HG03064 (cell line): ENCODE data around the gene SCAP.
"Not testable (repeated sequence)": the region's sequence is repeated elsewhere in the genome, so short reads cannot be mapped to it uniquely, and the experiment has no call there.

Experiments
- ATAC-seq: cut with Tn5 transposase; IDR thresholded peaks from one replicate; pipeline ENCODE4 v1.9.1; 2021; ENCODE audit warnings: low read depth; ENCODE audit not compliant: unreplicated experiment

The SCAP gene

GRCh38 chr3:47370887-47371697, 104.6 kb downstream of the SCAP start:
- no peak for ATAC-seq

- not testable (repeated sequence) for ATAC-seq
These were observed 105.7 kb downstream of the SCAP start for GRCh38 chr3:47370020-47370419.

DNA sequence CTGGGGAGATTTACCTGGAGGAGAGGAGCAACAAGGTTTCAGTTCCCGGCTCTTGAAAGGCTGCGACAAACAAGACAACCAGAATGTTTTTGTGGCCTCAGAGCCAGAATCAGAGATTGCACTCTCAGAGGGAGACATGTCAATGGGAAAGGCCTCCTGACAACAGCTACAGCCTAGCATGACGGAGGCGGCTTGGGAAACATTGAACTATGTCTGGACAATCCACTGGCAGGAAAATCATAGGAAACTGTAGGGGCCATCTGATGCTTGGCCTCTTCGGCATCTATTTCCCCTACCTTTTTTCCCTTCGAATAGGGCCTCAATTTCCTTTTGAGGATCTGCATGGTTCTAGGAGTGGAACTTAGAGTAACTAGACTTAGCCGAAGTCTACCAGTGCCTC, 108.1 kb downstream of the SCAP start:
- no peak for ATAC-seq

GRCh38 chr3:47366833-47367232, 108.9 kb downstream of the SCAP start:
- ATAC-seq: no peak

DNA sequence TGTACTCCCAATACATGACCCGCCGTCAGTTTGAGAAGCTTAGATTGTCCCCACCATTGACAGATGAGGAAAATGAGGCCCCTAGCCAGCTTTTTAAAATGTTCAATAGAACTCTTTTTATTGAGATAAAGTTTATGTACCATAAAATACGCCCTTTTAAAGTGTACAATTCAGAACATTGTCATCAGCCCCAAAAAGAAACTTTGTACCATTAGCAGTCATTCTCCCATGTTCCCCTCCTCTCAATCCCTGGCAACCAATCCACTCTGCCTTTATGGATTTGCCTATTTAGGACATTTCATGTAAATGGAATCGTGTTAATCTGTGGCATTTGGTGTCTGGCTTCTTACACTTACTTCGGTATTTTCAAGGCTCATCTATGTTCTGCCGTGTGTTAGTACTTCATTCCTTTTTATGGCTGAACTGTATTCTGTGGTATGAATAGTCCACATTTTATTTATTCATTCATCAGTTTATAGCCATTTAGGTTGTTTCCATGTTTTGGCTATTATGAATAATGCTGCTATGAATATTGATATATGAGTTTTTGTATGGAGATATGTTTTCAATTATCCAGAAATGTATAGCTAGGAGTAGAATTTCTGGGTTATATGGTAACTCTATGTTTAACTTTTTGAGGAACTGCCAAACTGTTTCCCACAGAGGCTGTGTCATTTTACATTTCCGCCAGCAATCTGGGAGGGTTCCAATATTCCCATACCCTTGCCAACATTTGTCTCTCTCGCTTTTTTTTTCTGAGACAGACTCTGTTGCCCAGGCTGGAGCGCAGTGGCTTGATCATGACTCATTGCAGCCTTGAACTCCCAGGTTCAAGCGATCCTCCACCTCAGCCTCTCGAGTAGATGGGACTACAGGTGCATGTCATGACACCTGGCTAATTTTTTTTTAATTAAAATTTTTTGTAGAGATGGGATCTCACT, 110.3 kb downstream of the SCAP start:
- no peak for ATAC-seq
